IPS-15b (cell line): Measurements from ENCODE around the gene UGGT2.
A peak's percentile ranks its signal among the peaks of the same experiment; 100 is the strongest.

ENCODE experiments used
- H3K27me3 ChIP-seq: one replicate; pipeline ENCODE4 v1.6.1; 2013; ENCODE audit warnings: low read length; ENCODE audit not compliant: control insufficient read depth, insufficient read depth
- H3K36me3 ChIP-seq: one replicate; pipeline ENCODE4 v1.6.1; 2013; ENCODE audit warnings: low read length; ENCODE audit not compliant: control insufficient read depth, insufficient read depth
- H3K4me1 ChIP-seq: one replicate; pipeline ENCODE4 v1.6.1; 2013; ENCODE audit warnings: mild to moderate bottlenecking, low read length; ENCODE audit not compliant: control insufficient read depth, insufficient read depth
- H3K4me3 ChIP-seq: one replicate; pipeline ENCODE4 v1.5.1; 2013; ENCODE audit warnings: low read depth, low read length
- H3K9ac ChIP-seq: one replicate; pipeline ENCODE4 v1.6.1; 2013; ENCODE audit warnings: low read depth, mild to moderate bottlenecking, low read length
- H3K9me3 ChIP-seq: one replicate; pipeline ENCODE4 v1.6.1; 2013; ENCODE audit warnings: mild to moderate bottlenecking, low read length; ENCODE audit not compliant: control insufficient read depth, insufficient read depth

Gene UGGT2, protein sequence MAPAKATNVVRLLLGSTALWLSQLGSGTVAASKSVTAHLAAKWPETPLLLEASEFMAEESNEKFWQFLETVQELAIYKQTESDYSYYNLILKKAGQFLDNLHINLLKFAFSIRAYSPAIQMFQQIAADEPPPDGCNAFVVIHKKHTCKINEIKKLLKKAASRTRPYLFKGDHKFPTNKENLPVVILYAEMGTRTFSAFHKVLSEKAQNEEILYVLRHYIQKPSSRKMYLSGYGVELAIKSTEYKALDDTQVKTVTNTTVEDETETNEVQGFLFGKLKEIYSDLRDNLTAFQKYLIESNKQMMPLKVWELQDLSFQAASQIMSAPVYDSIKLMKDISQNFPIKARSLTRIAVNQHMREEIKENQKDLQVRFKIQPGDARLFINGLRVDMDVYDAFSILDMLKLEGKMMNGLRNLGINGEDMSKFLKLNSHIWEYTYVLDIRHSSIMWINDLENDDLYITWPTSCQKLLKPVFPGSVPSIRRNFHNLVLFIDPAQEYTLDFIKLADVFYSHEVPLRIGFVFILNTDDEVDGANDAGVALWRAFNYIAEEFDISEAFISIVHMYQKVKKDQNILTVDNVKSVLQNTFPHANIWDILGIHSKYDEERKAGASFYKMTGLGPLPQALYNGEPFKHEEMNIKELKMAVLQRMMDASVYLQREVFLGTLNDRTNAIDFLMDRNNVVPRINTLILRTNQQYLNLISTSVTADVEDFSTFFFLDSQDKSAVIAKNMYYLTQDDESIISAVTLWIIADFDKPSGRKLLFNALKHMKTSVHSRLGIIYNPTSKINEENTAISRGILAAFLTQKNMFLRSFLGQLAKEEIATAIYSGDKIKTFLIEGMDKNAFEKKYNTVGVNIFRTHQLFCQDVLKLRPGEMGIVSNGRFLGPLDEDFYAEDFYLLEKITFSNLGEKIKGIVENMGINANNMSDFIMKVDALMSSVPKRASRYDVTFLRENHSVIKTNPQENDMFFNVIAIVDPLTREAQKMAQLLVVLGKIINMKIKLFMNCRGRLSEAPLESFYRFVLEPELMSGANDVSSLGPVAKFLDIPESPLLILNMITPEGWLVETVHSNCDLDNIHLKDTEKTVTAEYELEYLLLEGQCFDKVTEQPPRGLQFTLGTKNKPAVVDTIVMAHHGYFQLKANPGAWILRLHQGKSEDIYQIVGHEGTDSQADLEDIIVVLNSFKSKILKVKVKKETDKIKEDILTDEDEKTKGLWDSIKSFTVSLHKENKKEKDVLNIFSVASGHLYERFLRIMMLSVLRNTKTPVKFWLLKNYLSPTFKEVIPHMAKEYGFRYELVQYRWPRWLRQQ (N-terminal part only)

DNA sequence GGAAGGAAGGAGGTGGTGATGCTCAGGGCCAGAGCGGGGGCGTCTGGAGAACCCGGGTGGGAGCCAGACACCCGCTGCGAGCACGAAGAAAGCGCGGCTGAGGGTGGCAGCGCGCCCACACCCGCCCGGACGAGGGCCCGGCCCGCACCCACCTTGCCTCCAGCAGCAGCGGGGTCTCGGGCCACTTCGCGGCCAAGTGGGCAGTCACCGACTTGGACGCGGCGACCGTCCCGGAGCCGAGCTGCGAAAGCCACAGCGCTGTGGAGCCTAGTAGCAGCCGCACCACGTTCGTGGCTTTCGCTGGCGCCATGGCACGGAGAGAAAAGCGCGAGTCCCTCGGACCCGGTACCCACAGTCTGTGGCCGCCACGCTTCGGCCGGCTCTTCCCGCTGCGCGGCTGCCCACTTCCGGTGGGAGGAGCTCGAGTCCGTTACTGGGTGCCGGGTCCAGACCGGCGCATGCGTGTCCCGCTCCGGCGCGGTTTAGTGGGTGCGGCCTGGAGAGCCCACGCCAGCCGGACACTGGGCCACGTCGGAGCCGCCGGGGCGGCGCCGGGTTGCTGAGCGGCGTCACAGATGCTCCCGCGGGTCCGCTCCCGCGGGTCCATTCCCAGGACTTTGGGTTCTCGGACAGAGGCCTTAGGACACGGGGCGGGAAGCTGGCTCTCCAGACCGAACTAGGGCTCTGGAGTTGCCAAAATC lies at the start of gene UGGT2:
TSS of gene UGGT2 (minus strand) at position 399 of the 701 bp plus-strand sequence. CDS start at position 310, 89 bp downstream.
- H3K9me3 ChIP-seq = no peaks in the 10 kb centered on the region
- no peaks in the 10 kb centered on the region for H3K36me3 ChIP-seq
- H3K4me3 ChIP-seq = peak within 1 kb of the TSS; percentile 88
- H3K27me3 ChIP-seq = no peaks in the 10 kb centered on the region
- peak within 1 kb of the TSS; percentile 85 for H3K9ac ChIP-seq
- no peaks in the 10 kb centered on the region for H3K4me1 ChIP-seq

DNA sequence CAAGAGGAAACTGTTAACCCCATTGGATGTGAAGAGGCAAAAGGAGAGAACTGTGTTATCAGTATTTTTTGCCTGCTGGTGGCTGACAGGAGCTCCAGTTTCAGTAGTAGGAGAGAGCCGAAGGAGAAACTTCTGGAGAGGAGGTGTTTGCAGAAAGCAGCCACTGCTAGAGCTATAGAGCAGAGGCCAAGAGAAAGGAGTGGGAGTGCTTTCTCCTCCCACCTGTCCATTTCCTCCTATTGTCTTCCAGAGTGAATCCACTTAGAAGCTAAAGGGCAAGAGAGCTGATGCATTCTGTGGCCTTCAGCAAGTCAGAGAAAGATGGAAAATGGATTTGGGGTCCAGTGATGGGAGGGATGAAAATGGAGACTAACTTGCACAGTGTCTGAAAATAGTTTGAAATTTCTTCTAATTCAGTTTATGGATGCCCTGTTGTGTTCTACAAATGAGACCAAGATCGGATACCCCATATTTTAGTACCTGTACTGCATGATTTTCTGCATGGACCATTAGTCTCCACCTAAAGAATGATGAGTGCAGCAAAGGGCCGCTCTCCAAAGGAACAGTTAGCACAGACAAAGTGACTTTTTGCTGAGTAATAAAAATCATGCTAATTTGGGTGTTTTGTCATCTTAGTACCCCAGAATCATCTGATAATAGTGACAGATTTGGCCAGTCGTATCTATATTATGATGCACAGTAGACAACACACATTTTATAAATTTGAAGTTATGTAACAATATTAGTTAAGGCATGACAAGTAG lies 47.4 kb upstream of the UGGT2 start:
- Histone ChIP-seq H3K4me1 (peaks cover 6% of the 10 kb centered on the region), H3K9me3 (no peaks in the 10 kb centered on the region), H3K36me3 (no peaks in the 10 kb centered on the region), H3K4me3 (no peak overlapping the region), H3K27me3 (peaks cover under 1% of the 10 kb centered on the region), H3K9ac (no peak overlapping the region)

DNA sequence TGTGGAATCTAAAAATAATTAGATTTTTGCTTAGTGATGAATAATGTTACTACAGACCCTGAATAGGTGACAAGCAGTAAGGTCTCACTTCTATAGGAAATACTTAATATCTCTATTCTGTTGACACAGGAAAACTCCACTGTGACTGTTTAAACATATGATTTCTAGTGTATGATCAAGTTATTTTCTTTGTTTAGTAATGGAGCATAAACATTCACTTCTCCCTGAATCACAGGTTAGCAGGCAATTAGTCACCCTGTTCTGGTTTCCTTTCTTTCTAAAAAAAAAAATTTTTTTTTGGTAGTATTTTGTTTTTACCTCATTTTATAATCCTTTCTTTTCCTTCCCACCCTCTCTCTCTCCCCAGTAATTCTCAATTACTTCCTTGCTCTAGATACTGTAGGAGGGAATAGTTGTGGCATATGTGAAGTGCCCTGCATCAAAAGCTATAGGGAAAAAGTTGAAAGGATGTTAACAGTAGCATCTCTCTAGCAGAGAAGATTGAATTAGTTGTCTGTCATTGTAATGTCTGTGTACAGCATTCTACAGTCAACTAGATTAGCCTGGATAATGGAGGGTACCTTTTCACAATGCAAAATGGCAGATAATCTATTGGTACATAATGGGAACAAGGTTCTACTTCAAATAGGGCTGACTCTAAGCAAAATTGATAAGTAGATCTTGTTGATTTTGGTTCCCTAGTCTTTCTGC lies 40.2 kb upstream of the UGGT2 start:
- Histone ChIP-seq H3K4me3 (no peak overlapping the region), H3K4me1 (peaks cover 3% of the 10 kb centered on the region), H3K27me3 (peaks cover 52% of the 10 kb centered on the region), H3K36me3 (no peaks in the 10 kb centered on the region), H3K9me3 (no peaks in the 10 kb centered on the region), H3K9ac (no peak overlapping the region)

DNA sequence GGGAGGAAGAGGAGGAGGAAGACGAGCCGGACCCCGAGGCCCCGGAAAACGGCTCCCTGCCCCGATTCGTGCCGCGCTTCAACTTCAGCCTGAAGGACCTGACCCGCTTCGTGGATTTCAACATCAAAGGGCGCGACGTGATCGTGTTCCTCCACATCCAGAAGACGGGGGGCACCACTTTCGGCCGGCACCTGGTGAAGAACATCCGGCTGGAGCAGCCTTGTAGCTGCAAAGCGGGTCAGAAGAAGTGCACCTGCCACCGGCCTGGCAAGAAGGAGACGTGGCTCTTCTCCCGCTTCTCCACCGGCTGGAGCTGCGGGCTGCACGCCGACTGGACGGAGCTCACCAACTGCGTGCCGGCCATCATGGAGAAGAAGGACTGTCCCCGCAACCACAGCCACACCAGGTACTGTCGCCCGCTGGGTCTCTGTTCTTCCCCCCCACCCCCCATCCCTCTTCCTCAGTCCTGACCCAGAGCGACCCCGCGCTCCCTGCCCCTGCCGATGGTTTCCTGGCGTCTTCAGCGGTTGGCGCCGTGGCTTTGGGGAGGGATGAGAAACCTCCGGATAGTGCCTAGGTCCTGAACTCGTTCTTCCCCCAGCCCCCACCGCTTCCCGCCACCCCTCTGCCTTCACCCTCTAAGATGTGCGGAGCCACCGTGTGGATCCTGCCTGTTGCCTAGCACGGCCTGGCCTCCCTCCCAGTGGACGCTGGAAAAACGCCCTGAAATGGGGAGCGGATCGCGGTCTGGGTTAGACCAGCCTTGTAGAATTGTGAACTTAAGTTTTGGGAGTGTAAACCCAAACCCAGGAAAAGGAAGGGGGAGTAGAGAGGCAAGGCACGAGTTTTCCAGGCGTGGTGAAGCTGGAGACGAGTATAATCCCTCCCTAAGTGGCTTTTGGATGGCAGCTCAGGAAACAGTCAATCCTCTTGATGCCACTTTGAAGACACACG lies 38.2 kb upstream of the UGGT2 start:
- Histone ChIP-seq H3K4me3 (peak overlapping the region; percentile 57), H3K9me3 (no peaks in the 10 kb centered on the region), H3K27me3 (peaks cover 64% of the 10 kb centered on the region), H3K36me3 (no peaks in the 10 kb centered on the region), H3K4me1 (peaks cover 3% of the 10 kb centered on the region), H3K9ac (no peak overlapping the region)

DNA sequence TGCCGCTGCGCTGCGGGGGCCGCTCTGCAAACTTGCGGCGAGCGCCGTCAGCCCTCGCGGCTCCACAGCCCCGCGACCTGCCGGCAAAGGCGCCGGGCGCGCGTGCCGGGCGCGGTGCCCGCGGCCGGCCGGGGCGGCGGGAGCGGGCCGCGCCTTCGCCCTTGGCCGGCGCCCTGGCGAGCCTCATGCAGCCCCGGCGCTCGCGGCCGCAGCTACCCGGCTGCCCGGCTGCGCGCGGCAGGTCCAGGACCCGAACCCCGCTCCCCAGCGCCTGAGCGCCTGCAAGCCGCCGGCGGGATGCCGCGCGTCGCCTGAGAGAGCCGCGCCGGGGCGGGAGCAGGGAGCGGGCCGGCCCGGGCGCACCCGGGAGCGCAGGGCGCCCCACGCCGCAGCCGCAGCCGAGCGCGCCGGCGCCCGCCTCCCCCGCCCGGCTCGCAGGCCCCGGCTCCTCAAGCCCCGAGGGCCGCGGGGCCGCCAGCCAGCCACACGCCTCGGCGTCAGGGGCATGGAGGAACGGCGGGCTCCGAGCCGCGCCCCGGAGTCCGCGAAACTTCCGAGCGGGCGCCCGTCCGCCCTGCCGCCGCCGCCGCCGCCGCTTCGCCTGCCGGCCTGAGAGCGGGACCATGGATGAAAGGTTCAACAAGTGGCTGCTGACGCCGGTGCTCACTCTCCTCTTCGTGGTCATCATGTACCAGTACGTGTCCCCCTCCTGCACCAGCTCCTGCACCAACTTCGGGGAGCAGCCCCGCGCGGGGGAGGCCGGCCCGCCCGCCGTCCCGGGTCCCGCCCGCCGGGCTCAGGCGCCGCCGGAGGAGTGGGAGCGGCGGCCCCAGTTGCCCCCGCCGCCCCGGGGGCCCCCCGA lies 37.3 kb upstream of the UGGT2 start:
- Histone ChIP-seq H3K9ac (no peak overlapping the region), H3K4me3 (peak overlapping the region; percentile 67), H3K27me3 (peaks cover 62% of the 10 kb centered on the region), H3K36me3 (no peaks in the 10 kb centered on the region), H3K4me1 (peaks cover 3% of the 10 kb centered on the region), H3K9me3 (no peaks in the 10 kb centered on the region)

DNA sequence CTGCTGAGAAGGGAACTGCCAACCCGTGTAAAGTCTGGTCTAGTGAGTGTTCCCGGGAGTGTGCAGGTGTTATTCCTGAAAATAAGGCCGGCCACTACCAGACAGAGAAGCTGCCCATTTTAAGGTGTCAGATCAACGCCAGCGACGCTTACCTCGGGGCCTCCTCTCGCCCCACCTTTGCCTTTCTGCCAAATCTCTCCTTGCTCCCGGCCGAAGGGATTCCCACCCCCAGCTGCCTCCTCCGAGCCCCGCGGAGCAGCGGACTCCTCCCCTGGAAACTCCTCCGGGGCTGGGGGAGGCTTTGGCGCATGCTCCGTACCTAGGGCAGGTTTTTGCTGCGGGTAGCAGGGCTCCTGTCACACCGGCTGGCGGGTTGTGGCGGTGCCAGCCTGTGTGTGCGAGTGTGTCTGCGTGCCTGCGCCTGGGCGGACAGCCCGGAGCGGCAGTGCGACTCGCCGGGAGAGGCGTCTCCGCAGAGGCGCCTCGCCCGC lies 36.6 kb upstream of the UGGT2 start, which contains the start of gene HS6ST3:
TSS of gene HS6ST3 (plus strand) at position 359 of the 491 bp plus-strand sequence.
- peaks cover 60% of the 10 kb centered on the region for H3K27me3 ChIP-seq
- no peak within 1 kb of the TSS for H3K9ac ChIP-seq
- peak within 1 kb of the TSS; percentile 67 for H3K4me3 ChIP-seq
- no peaks in the 10 kb centered on the region for H3K36me3 ChIP-seq
- H3K4me1 ChIP-seq = peaks cover 3% of the 10 kb centered on the region
- H3K9me3 ChIP-seq = no peaks in the 10 kb centered on the region

DNA sequence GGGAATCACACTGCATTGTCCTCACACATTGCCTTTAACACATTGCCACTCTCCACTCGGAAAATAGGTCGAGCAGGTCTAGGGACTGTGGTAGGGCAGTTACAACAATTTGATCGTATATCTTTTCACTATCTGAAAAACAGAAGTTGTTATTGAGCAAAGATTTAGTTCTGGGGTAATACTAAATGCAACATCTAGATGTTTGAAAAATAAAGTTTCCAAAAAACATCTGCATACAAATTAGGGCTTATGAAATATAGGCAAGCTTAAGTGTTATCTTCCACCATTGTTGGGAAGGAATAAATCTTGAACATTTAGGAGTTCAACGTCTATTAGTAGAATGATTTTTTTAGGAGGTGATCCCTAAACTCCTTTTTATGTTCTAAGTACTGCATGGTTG lies 35.9 kb upstream of the UGGT2 start:
- Histone ChIP-seq H3K4me1 (peaks cover 3% of the 10 kb centered on the region), H3K9ac (no peak overlapping the region), H3K4me3 (peak overlapping the region; percentile 67), H3K27me3 (peaks cover 56% of the 10 kb centered on the region), H3K9me3 (no peaks in the 10 kb centered on the region), H3K36me3 (no peaks in the 10 kb centered on the region)

DNA sequence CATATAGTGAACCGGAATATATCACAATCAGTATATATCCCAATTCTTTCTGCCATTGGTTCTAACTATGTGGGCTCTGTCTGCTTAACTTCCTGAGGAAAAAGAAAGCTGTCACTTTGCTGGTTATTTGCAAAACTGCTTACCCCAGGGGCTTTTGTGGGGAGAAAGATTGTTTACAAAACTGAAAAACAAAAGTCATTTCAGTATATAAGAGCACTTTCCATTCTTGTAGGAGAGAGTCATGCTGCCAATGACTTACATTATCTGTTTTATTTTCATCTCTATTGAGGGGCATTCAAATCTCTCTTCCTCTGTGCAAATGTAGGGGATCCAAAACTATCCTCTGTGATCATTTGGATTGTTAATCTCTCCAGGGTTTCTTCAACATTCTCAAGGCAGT lies 33.5 kb upstream of the UGGT2 start:
- H3K27me3 ChIP-seq = peaks cover 32% of the 10 kb centered on the region
- no peaks in the 10 kb centered on the region for H3K9me3 ChIP-seq
- no peaks in the 10 kb centered on the region for H3K4me1 ChIP-seq
- H3K36me3 ChIP-seq = no peaks in the 10 kb centered on the region
- no peak overlapping the region for H3K9ac ChIP-seq
- no peak overlapping the region for H3K4me3 ChIP-seq

DNA sequence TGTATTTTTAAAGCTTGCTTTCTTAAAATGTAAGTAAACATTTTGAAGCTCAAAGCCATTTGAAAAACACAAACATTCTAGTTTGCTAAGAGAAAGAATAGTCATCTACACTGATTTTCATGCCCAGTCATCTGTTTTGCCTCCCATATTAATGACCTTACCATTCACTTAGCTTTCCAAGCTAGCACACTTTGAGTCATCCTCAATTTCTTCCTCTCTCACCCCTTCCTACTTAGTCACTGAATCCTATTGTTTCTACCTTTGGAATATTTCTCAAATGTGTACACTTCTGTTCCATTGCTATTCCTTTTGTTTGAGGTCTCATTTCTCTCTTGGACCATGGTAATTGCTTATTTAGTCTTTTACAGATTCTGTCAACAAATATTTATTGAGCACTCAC lies 29.4 kb upstream of the UGGT2 start:
- no peaks in the 10 kb centered on the region for H3K9me3 ChIP-seq
- H3K4me3 ChIP-seq = no peak overlapping the region
- H3K4me1 ChIP-seq = no peaks in the 10 kb centered on the region
- H3K9ac ChIP-seq = no peak overlapping the region
- peaks cover 4% of the 10 kb centered on the region for H3K27me3 ChIP-seq
- no peaks in the 10 kb centered on the region for H3K36me3 ChIP-seq
